IMR-90 (cell line): ENCODE data around the gene ZCCHC7. TPM values are rescaled to one million over a fixed set of nuclear protein-coding genes. Genes with fewer than 3 reads are reported as not detected.

Source experiments
- ATAC-seq: fragments of 200-7000 bp; cut with Tn5 transposase; 2 replicates; pipeline ENCODE4 v1.9.1; 2020; ENCODE audit warnings: low read depth, mild to moderate bottlenecking, moderate library complexity
- BruUV-seq: library from RNA; stranded (reverse); fragments of 400-500 nt; replicated peaks from 2 replicates; lab custom pipeline; 2021; lab: Mats Ljungman, UMichigan
- CTCF ChIA-PET: fragments of 300-600 bp; formaldehyde crosslinking; extraction: SDS; loops from one replicate; lab custom pipeline; 2021; ENCODE audit warnings: antibody characterized with exemption; lab: Yijun Ruan, JAX
- POLR2A ChIA-PET: fragments of 300-600 bp; sonication (Branson Sonifier 250); formaldehyde crosslinking; loops from one replicate; lab custom pipeline; 2022; ENCODE audit warnings: antibody characterized with exemption; ENCODE audit not compliant: unreplicated experiment; lab: Charles Lee
- DNase-seq: peaks from one replicate; pipeline ENCODE4 v3.0.0; 2013
- H2AFZ ChIP-seq: replicated peaks from 2 replicates; pipeline ENCODE3; 2013; ENCODE audit warnings: low read length, mild to moderate bottlenecking; ENCODE audit not compliant: poor library complexity
- H2AK5ac ChIP-seq: 2 replicates; pipeline ENCODE4 v1.6.1; 2013; ENCODE audit warnings: low read depth, low read length, inconsistent platforms
- H2AK9ac ChIP-seq: replicated peaks from 2 replicates; pipeline ENCODE3; 2013; ENCODE audit warnings: mild to moderate bottlenecking, low read depth, low read length, moderate library complexity; ENCODE audit not compliant: poor library complexity
- H2BK120ac ChIP-seq: 2 replicates; pipeline ENCODE4 v1.6.1; 2013; ENCODE audit warnings: low read depth, low read length, inconsistent platforms
- H2BK15ac ChIP-seq: 3 replicates; pipeline ENCODE4 v1.6.1; 2013; ENCODE audit warnings: low read depth, low read length, inconsistent platforms
- H2BK20ac ChIP-seq: 2 replicates; pipeline ENCODE4 v1.6.1; 2013; ENCODE audit warnings: low read depth, mild to moderate bottlenecking, inconsistent platforms, low read length, moderate library complexity
- H2BK5ac ChIP-seq: 2 replicates; pipeline ENCODE4 v1.6.1; 2013; ENCODE audit warnings: mild to moderate bottlenecking, low read depth, low read length, inconsistent platforms; ENCODE audit not compliant: poor library complexity, severe bottlenecking
- H3K14ac ChIP-seq: replicated peaks from 2 replicates; pipeline ENCODE4 v1.6.1; 2013; ENCODE audit warnings: low read depth, low read length, inconsistent platforms
- H3K18ac ChIP-seq: 2 replicates; pipeline ENCODE4 v1.6.1; 2013; ENCODE audit warnings: low read depth, low read length, control low read depth
- H3K23ac ChIP-seq: 2 replicates; pipeline ENCODE4 v1.6.1; 2013; ENCODE audit warnings: low read depth, low read length, inconsistent platforms
- H3K27ac ChIP-seq: 2 replicates; pipeline ENCODE4 v1.5.1; 2013; ENCODE audit warnings: mild to moderate bottlenecking, control low read depth, low read length; ENCODE audit not compliant: insufficient read depth
- H3K27me3 ChIP-seq: 2 replicates; pipeline ENCODE4 v1.6.1; 2013; ENCODE audit warnings: low read length; ENCODE audit not compliant: control insufficient read depth, insufficient read depth
- H3K36me3 ChIP-seq: 2 replicates; pipeline ENCODE4 v1.6.1; 2013; ENCODE audit warnings: low read length, mixed read lengths; ENCODE audit not compliant: control insufficient read depth, insufficient read depth
- H3K4ac ChIP-seq: 2 replicates; pipeline ENCODE4 v1.6.1; 2013; ENCODE audit warnings: low read depth, low read length, inconsistent platforms
- H3K4me1 ChIP-seq: 2 replicates; pipeline ENCODE4 v1.6.1; 2013; ENCODE audit warnings: low read length, mixed read lengths; ENCODE audit not compliant: control insufficient read depth, insufficient read depth
- H3K4me2 ChIP-seq: 2 replicates; pipeline ENCODE4 v1.6.1; 2013; ENCODE audit warnings: low read depth, mild to moderate bottlenecking, control low read depth, low read length, moderate library complexity
- H3K4me3 ChIP-seq: 2 replicates; pipeline ENCODE4 v1.5.1; 2013; ENCODE audit warnings: low read depth, mild to moderate bottlenecking, control low read depth, low read length, moderate library complexity; ENCODE audit not compliant: insufficient read depth
- H3K56ac ChIP-seq: 2 replicates; pipeline ENCODE4 v1.6.1; 2013; ENCODE audit warnings: low read length, inconsistent platforms; ENCODE audit not compliant: insufficient read depth; ENCODE audit errors: extremely low read depth
- H3K79me1 ChIP-seq, 2 experiments: 2 replicates each; pipeline ENCODE4 v1.6.1; 2013; ENCODE audit warnings: low read length in 2 of 2, inconsistent platforms in 1 of 2, low read depth in 1 of 2
- H3K9ac ChIP-seq: 2 replicates; pipeline ENCODE4 v1.6.1; 2013; ENCODE audit warnings: low read depth, low read length, control low read depth
- H3K9me1 ChIP-seq: 2 replicates; pipeline ENCODE4 v1.6.1; 2013; ENCODE audit warnings: low read length, inconsistent platforms; ENCODE audit not compliant: insufficient read depth
- H3K9me3 ChIP-seq: 2 replicates; pipeline ENCODE4 v1.6.1; 2013; ENCODE audit warnings: low read length; ENCODE audit not compliant: control insufficient read depth, insufficient read depth
- H4K20me1 ChIP-seq: 2 replicates; pipeline ENCODE4 v1.6.1; 2013; ENCODE audit warnings: low read length, inconsistent platforms; ENCODE audit not compliant: insufficient read depth
- H4K5ac ChIP-seq: 2 replicates; pipeline ENCODE4 v1.6.1; 2013; ENCODE audit warnings: mild to moderate bottlenecking, low read depth, low read length, control low read depth
- H4K8ac ChIP-seq, 2 experiments: 2 replicates each; pipeline ENCODE4 v1.6.1; 2013; ENCODE audit warnings: low read depth in 2 of 2, low read length in 2 of 2, control low read depth in 1 of 2, inconsistent platforms in 1 of 2
- H4K91ac ChIP-seq: 2 replicates; pipeline ENCODE4 v1.6.1; 2013; ENCODE audit warnings: low read depth, low read length, inconsistent platforms; ENCODE audit not compliant: insufficient read depth
- BHLHE40 ChIP-seq: fragments of 150-350 bp; IDR thresholded peaks from 2 replicates; pipeline ENCODE4 v1.6.1; 2016; ENCODE audit warnings: mild to moderate bottlenecking, low read depth, low read length
- CEBPB ChIP-seq: IDR thresholded peaks from 2 replicates; pipeline ENCODE4 v1.6.1; 2012; ENCODE audit warnings: low read depth, low read length, improper control_type of control experiment
- ELK1 ChIP-seq: fragments of 150-350 bp; IDR thresholded peaks from 2 replicates; pipeline ENCODE4 v1.6.1; 2016; ENCODE audit warnings: low read depth, mild to moderate bottlenecking, low read length, moderate library complexity, borderline replicate concordance
- FOS ChIP-seq: fragments of 150-350 bp; IDR thresholded peaks from 2 replicates; pipeline ENCODE4 v1.6.1; 2016; ENCODE audit warnings: low read depth, low read length
- MAFK ChIP-seq: IDR thresholded peaks from 2 replicates; pipeline ENCODE4 v1.6.1; 2012; ENCODE audit warnings: low read depth, low read length, improper control_type of control experiment
- MAZ ChIP-seq: IDR thresholded peaks from 2 replicates; pipeline ENCODE4 v1.6.1; 2012; ENCODE audit warnings: low read depth, mild to moderate bottlenecking, low read length, improper control_type of control experiment, moderate library complexity, borderline replicate concordance
- MXI1 ChIP-seq: IDR thresholded peaks from 2 replicates; pipeline ENCODE4 v1.6.1; 2012; ENCODE audit warnings: low read depth, mild to moderate bottlenecking, low read length, moderate library complexity, borderline replicate concordance
- NFE2L2 ChIP-seq: fragments of 150-350 bp; IDR thresholded peaks from 2 replicates; pipeline ENCODE4 v1.6.1; 2016; ENCODE audit warnings: low read depth, mild to moderate bottlenecking, low read length
- POLR2A ChIP-seq: IDR thresholded peaks from 2 replicates; pipeline ENCODE4 v1.6.1; 2012; ENCODE audit warnings: mild to moderate bottlenecking, low read depth, low read length
- RAD21 ChIP-seq: IDR thresholded peaks from 2 replicates; pipeline ENCODE4 v1.6.1; 2012; ENCODE audit warnings: low read length, improper control_type of control experiment
- RCOR1 ChIP-seq: IDR thresholded peaks from 2 replicates; pipeline ENCODE4 v1.6.1; 2012; ENCODE audit warnings: mild to moderate bottlenecking, low read length, improper control_type of control experiment; ENCODE audit not compliant: insufficient replicate concordance
- RFX5 ChIP-seq: IDR thresholded peaks from 2 replicates; pipeline ENCODE4 v1.8.0; 2012; ENCODE audit warnings: low read depth, mild to moderate bottlenecking, low read length, moderate library complexity
- SMC3 ChIP-seq: fragments of 150-350 bp; IDR thresholded peaks from 2 replicates; pipeline ENCODE4 v1.6.1; 2016; ENCODE audit warnings: low read depth, mild to moderate bottlenecking, antibody characterized with exemption, low read length, moderate library complexity
- WGBS, 2 experiments: methylation state at CpG; one replicate each; pipeline versions ENCODE4 v1.1.5 to v1.1.7; 2013; ENCODE audit warnings: missing lambda C conversion rate in 2 of 2; ENCODE audit not compliant: insufficient read length in 1 of 2; ENCODE audit errors: extremely low coverage in 2 of 2; 5-methylcytosine and 5-hydroxymethylcytosine counted together
- dilution Hi-C: fragments of 300-500 bp; cut with HindIII; formaldehyde crosslinking; loops from one replicate; pipeline ENCODE4 v1.14.3; 2018; ENCODE audit warnings: low sequenced_read_pairs; ENCODE audit not compliant: unreplicated experiment
- in situ Hi-C: fragments of 300-500 bp; cut with MboI; formaldehyde crosslinking; loops from 3 replicates; pipeline ENCODE4 v1.14.3; 2019; ENCODE audit warnings: low sequenced_read_pairs, inconsistent platforms, mixed read lengths
- intact Hi-C: fragments of 100-400 bp; cut with micrococcal nuclease; formaldehyde crosslinking; loops from 2 replicates; pipeline ENCODE4 v1.10.0; 2022
- polyA plus RNA-seq, 3 experiments: library from polyadenylated mRNA; depleted of rRNA; stranded (reverse); fragments of >200 nt; gene quantifications; 2 replicates each; pipeline ENCODE4 v1.2.3, GENCODE V29; 2012; ENCODE audit warnings: low replicate concordance in 1 of 3
- total RNA-seq: library from RNA; depleted of rRNA; stranded (reverse); fragments of >200 nt; gene quantifications from 2 replicates; pipeline ENCODE4 v1.2.3, GENCODE V29; 2012
- TF ChIP-seq, protein P1 (sequence below): fragments of 150-350 bp; IDR thresholded peaks from 2 replicates; pipeline ENCODE4 v1.6.1; 2017; ENCODE audit warnings: mild to moderate bottlenecking, antibody characterized with exemption, low read length, low read depth
- TF ChIP-seq, protein P2 (sequence below): conservative IDR thresholded peaks from 2 replicates; pipeline ENCODE4 v1.5.1; 2012; ENCODE audit warnings: mild to moderate bottlenecking, low read depth, low read length, improper control_type of control experiment

Gene ZCCHC7
- total and polyA plus RNA-seq, 2 of the 4 experiments (the other 2 are of a cell fraction) = 13.6 to 28.7 TPM

- intact Hi-C loops (no loop called here), in situ Hi-C loops (no loop called here), dilution Hi-C loops (no loop called here)
- H3K79me1 ChIP-seq = peaks cover 3 to 11% of the 10 kb centered on the region in 2 experiments; a peak in 1 of 4 replicates
- ATAC-seq (no peak), DNase-seq (no peak)
- CTCF ChIA-PET = no interaction called here
- no peak overlapping the region for H3K23ac ChIP-seq
- no peaks in the 10 kb centered on the region for H4K20me1 ChIP-seq
- no peak overlapping the region for H3K14ac ChIP-seq
- H3K18ac ChIP-seq = no peak overlapping the region
- H2BK5ac ChIP-seq = no peak overlapping the region
- H2AK9ac ChIP-seq = no peak overlapping the region
- no peak for TF ChIP-seq POLR2A
- TF ChIP-seq BHLHE40 = no peak
- TF ChIP-seq CEBPB = no peak
- no peak for TF ChIP-seq MAFK
- TF ChIP-seq, protein P1, sequence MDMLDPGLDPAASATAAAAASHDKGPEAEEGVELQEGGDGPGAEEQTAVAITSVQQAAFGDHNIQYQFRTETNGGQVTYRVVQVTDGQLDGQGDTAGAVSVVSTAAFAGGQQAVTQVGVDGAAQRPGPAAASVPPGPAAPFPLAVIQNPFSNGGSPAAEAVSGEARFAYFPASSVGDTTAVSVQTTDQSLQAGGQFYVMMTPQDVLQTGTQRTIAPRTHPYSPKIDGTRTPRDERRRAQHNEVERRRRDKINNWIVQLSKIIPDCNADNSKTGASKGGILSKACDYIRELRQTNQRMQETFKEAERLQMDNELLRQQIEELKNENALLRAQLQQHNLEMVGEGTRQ = no peak
- TF ChIP-seq ELK1 = no peak
- no peak for TF ChIP-seq RAD21
- TF ChIP-seq SMC3 = no peak
- no peak for TF ChIP-seq NFE2L2
- TF ChIP-seq, protein P2, sequence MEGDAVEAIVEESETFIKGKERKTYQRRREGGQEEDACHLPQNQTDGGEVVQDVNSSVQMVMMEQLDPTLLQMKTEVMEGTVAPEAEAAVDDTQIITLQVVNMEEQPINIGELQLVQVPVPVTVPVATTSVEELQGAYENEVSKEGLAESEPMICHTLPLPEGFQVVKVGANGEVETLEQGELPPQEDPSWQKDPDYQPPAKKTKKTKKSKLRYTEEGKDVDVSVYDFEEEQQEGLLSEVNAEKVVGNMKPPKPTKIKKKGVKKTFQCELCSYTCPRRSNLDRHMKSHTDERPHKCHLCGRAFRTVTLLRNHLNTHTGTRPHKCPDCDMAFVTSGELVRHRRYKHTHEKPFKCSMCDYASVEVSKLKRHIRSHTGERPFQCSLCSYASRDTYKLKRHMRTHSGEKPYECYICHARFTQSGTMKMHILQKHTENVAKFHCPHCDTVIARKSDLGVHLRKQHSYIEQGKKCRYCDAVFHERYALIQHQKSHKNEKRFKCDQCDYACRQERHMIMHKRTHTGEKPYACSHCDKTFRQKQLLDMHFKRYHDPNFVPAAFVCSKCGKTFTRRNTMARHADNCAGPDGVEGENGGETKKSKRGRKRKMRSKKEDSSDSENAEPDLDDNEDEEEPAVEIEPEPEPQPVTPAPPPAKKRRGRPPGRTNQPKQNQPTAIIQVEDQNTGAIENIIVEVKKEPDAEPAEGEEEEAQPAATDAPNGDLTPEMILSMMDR = no peak
- no peak for TF ChIP-seq MAZ
- no peak for TF ChIP-seq MXI1
- no peak for TF ChIP-seq FOS
- TF ChIP-seq RFX5 = no peak
- TF ChIP-seq RCOR1 = no peak
- no peak overlapping the region for H2AFZ ChIP-seq
- no peaks in the 10 kb centered on the region for H3K9me3 ChIP-seq
- WGBS, 2 experiments = no CpG with 5 or more reads among the region's 1 CpG
- no peak overlapping the region for H3K4ac ChIP-seq
- no peak overlapping the region for H2BK120ac ChIP-seq
- H3K36me3 ChIP-seq = no peaks in the 10 kb centered on the region
- H3K9ac ChIP-seq = no peak overlapping the region
- H4K8ac ChIP-seq = no peak overlapping the region
- H2BK15ac ChIP-seq = no peak overlapping the region
- no peak overlapping the region for H2BK20ac ChIP-seq
- no peak overlapping the region for H4K5ac ChIP-seq
- H3K4me3 ChIP-seq = no peak overlapping the region
- H3K27ac ChIP-seq = no peak overlapping the region
- H2AK5ac ChIP-seq = no peak overlapping the region
- H3K56ac ChIP-seq = no peak overlapping the region
- POLR2A ChIA-PET = no interaction called here
- H3K4me2 ChIP-seq = no peak overlapping the region
- no peaks in the 10 kb centered on the region for H3K27me3 ChIP-seq
- no peak overlapping the region for H4K91ac ChIP-seq
- H3K9me1 ChIP-seq = no peaks in the 10 kb centered on the region
- BruUV-seq = no TSS peak
- no peaks in the 10 kb centered on the region for H3K4me1 ChIP-seq
These were observed 109.1 kb downstream of the ZCCHC7 start for GRCh38 chr9:37229455-37229854.
